GM19099 (cell line): ENCODE data around the gene HYDIN.

Experiments used
- POLR2A ChIP-seq: IDR thresholded peaks from 3 replicates; pipeline ENCODE4 v1.6.1; 2011; ENCODE audit warnings: low read depth; ENCODE audit not compliant: insufficient read length; ENCODE audit errors: extremely low read depth

HYDIN gene

GRCh38 chr16:71198408-71198807, 32.1 kb downstream of the HYDIN start:
- no peak for TF ChIP-seq POLR2A

DNA sequence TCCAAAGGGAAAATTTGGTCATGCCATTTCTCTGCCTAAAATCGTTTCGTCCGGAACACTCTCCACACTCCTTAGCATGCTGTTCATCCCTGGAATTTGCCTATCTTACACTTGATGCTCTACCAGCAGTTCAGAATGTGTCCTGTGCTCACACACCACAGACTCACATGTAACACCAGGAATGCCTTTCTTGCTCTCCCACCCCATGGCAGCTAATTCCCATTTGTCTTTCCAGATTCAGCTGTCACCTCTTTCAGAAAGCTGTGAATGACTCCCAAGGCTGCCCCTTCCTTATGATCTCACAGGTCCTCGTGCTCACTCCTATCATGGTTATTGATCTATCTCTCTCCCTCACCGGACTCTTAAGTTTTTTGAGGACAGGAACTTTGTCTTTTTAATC, 38.1 kb downstream of the HYDIN start:
- no peak for TF ChIP-seq POLR2A

DNA sequence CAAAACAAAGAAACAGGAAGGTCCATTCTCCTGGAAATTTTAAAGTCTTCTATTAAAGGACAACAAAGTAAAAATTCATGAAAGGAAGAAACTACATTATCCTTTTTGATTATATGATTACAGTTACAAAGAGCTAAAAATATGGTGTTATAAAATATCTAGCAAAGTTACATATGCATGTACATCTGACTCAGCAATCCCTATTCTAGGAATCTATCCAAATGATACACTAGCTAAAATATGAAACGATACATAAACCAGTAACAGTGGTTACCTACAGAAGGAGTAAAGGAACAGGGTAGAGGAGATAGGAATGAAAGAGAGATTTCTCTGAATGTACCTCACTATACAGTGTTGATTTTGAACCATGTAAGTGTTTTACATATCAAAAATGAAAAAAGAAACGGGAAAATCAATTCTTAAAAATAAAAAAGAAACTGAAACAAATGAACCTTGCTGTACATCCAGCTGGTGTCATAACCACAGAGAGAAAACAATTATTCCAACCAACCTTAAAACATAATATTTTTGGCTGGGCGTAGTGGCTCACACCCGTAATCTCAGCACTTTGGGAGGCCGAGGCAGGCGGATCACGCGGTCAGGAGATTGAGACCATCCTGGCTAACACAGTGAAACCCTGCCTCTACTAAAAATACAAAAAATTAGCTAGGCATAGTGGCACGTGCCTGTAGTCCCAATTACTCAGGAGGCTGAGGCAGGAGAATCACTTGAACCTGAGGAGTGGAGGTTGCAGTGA, 41.4 kb downstream of the HYDIN start:
- no peak for TF ChIP-seq POLR2A

GRCh38 chr16:71185347-71185746, 45.2 kb downstream of the HYDIN start:
- no peak for TF ChIP-seq POLR2A

DNA sequence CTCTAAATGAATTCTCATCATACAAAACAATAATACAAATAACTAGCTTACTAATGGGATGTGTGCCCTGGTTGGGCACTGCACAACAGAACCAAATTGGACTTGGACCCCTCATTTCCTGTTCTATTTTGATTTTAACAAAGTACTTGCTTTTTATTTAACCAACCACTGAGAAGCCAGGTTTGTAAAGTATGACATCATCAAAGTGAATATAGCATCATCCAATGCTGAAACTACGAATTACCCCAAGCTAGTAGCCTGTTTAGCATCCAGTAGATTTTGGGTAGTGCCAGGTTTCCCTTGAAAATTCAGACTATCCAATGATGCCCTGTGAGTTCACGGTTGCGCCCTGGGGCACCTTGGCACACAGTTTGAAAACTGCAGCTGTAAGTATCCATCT, 51.0 kb downstream of the HYDIN start:
- no peak for TF ChIP-seq POLR2A

- no peak for TF ChIP-seq POLR2A
Observed at GRCh38 chr16:71172481-71173207, 57.9 kb downstream of the HYDIN start.

GRCh38 chr16:70809392-70810060, 421.0 kb downstream of the HYDIN start:
- TF ChIP-seq POLR2A: no peak

DNA sequence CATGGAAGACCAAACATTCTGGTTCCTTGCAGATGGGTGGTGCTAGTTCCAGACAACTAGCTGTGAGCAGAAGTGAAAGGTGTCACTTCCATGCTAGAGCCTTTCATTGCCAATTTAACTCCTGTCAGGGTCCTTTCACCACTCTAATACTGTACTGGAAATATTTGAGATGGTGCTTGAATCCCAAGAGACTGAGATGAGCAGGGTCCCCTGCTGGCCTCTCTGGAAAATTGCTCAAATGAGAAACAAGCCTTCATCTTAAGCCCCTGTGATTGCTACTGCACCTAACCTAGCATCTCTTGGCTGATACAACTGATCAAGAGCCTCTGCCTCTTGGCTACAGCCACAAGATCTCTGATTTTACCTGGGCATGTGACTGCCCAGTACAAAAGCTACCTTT, 422.2 kb downstream of the HYDIN start:
- no peak for TF ChIP-seq POLR2A

- no peak for TF ChIP-seq POLR2A
Observed at GRCh38 chr16:70805787-70806186, 424.7 kb downstream of the HYDIN start.

- TF ChIP-seq POLR2A: no peak
Observed at GRCh38 chr16:70805380-70805779, 425.1 kb downstream of the HYDIN start.

- TF ChIP-seq POLR2A: no peak
Observed at GRCh38 chr16:70804734-70805169, 425.8 kb downstream of the HYDIN start.

DNA sequence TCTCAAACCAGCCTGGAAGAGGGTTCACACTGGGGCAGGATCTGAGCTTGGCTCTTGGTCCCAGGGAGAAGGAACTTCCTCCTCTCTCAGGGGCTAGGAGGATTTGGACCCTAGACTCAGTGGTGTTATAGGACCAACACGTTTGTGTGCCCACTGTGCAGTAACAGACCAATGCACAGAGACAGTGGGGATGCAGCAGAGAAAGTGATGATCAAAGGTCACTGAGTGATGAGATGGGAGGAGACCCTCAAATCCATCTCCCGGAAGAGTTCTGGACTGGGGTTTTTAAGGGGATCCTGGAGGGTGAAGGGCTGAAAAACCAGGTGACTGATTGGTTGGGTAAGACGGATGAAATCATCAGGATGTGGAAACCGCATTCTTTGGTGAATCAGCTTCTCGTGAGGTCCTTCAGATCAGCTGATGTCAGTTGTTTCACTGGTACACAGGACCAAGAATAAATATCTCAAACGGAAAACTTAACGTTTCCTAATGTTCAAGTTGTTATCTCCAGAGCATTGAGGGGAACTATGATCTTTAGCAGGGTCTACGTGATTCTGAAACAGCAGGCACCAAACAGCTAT, 426.3 kb downstream of the HYDIN start:
- TF ChIP-seq POLR2A: no peak

GRCh38 chr16:70803319-70803718, 427.2 kb downstream of the HYDIN start:
- no peak for TF ChIP-seq POLR2A

DNA sequence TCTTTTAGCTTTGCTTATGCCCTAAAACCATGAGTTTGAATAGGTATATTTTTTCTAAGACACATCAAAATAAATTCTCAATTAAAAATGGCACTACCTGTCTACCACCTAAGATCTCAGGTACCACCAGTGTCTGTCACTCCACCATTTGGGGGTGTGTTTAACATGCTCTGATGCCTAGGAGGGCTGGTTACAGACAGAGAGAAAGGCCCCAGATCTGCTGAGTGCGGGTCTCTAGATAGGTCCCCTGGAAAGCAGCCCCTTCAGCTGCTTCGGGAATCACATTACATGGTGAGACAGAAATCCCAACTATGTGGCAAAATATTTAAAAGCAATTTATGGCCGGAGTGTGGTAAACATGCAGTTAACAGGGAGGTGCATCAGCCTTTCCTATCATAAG, 428.9 kb downstream of the HYDIN start:
- no peak for TF ChIP-seq POLR2A

GRCh38 chr16:70800781-70801480, 429.6 kb downstream of the HYDIN start, which contains the start of gene VAC14:
TSS of gene VAC14 (minus strand) at chr16:70801158. CDS start at chr16:70800900, 258 bp downstream.
- TF ChIP-seq POLR2A: peak; percentile 88
